GM12878 (cell line): ENCODE results near the gene COA3. TPM values are rescaled to one million over a fixed set of nuclear protein-coding genes. Genes with fewer than 3 reads are reported as not detected.

ENCODE experiments used
- ATF7 ChIP-seq: fragments of 450-650 bp; IDR thresholded peaks from 2 replicates; pipeline ENCODE4 v1.6.1; 2016; ENCODE audit warnings: low read depth, mild to moderate bottlenecking
- BHLHE40 ChIP-seq, 2 experiments: fragments of 450-650 bp in 1 of 2; IDR thresholded peaks; 2 replicates each; pipeline ENCODE4 v1.6.1; 2011 to 2017; ENCODE audit warnings: low read depth in 2 of 2, borderline replicate concordance in 1 of 2, improper control_type of control experiment in 1 of 2, low read length in 1 of 2, mild to moderate bottlenecking in 1 of 2
- CBX3 ChIP-seq: fragments of 200-600 bp; sonication (generic); IDR thresholded peaks from 2 replicates; pipeline ENCODE4 v1.6.1; 2016; ENCODE audit warnings: low read depth, borderline replicate concordance
- CBX5 ChIP-seq: sonication (generic); IDR thresholded peaks from 2 replicates; pipeline ENCODE4 v1.6.1; 2016; ENCODE audit warnings: low read depth, moderate library complexity, mild to moderate bottlenecking, inconsistent platforms
- CHD4 ChIP-seq: fragments of 200-600 bp; sonication (generic); IDR thresholded peaks from 2 replicates; pipeline ENCODE4 v1.6.1; 2016; ENCODE audit warnings: mild to moderate bottlenecking
- DPF2 ChIP-seq: fragments of 450-650 bp; IDR thresholded peaks from 2 replicates; pipeline ENCODE4 v1.6.1; 2017; ENCODE audit warnings: mild to moderate bottlenecking
- E4F1 ChIP-seq: fragments of 450-650 bp; IDR thresholded peaks from 2 replicates; pipeline ENCODE4 v1.6.1; 2018; ENCODE audit warnings: borderline replicate concordance, mild to moderate bottlenecking; ENCODE audit not compliant: partially characterized antibody
- KAT2A ChIP-seq: conservative IDR thresholded peaks from 2 replicates; pipeline ENCODE4 v1.6.1; 2011; ENCODE audit warnings: low read depth, low read length; ENCODE audit not compliant: control insufficient read depth
- MAX ChIP-seq: IDR thresholded peaks from 2 replicates; pipeline ENCODE4 v1.6.1; 2012; ENCODE audit warnings: low read depth, low read length, improper control_type of control experiment
- MEF2B ChIP-seq: fragments of 450-650 bp; IDR thresholded peaks from 2 replicates; pipeline ENCODE4 v1.6.1; 2018; ENCODE audit warnings: mild to moderate bottlenecking, moderate library complexity; ENCODE audit not compliant: partially characterized antibody, poor library complexity, severe bottlenecking
- MTA2 ChIP-seq: fragments of 450-650 bp; IDR thresholded peaks from 2 replicates; pipeline ENCODE4 v1.6.1; 2016; ENCODE audit warnings: low read depth, mild to moderate bottlenecking, moderate library complexity
- MYB ChIP-seq: fragments of 150-350 bp; IDR thresholded peaks from 2 replicates; pipeline ENCODE4 v1.6.1; 2014; ENCODE audit warnings: mild to moderate bottlenecking, low read depth, low read length, borderline replicate concordance
- NBN ChIP-seq: fragments of 450-650 bp; IDR thresholded peaks from 2 replicates; pipeline ENCODE4 v1.6.1; 2016
- NR2C1 ChIP-seq: fragments of 450-650 bp; IDR thresholded peaks from 2 replicates; pipeline ENCODE4 v1.6.1; 2017; ENCODE audit warnings: antibody characterized with exemption, mild to moderate bottlenecking, moderate library complexity
- NR2C2 ChIP-seq: IDR thresholded peaks from 2 replicates; pipeline ENCODE4 v1.6.1; 2011; ENCODE audit warnings: borderline replicate concordance, low read depth; ENCODE audit not compliant: control insufficient read depth, insufficient read length
- RCOR1 ChIP-seq: conservative IDR thresholded peaks from 2 replicates; pipeline ENCODE4 v1.6.1; 2012; ENCODE audit warnings: low read depth, low read length, improper control_type of control experiment
- SMC3 ChIP-seq: IDR thresholded peaks from 2 replicates; pipeline ENCODE4 v1.6.1; 2011; ENCODE audit warnings: low read length, improper control_type of control experiment, borderline replicate concordance
- SRF ChIP-seq, 2 experiments: IDR thresholded peaks; 2 replicates each; pipeline ENCODE4 v1.6.1; 2011; ENCODE audit warnings: low read depth in 2 of 2, low read length in 2 of 2, mild to moderate bottlenecking in 1 of 2, moderate library complexity in 1 of 2
- TAF1 ChIP-seq: IDR thresholded peaks from 2 replicates; pipeline ENCODE4 v1.6.1; 2011; ENCODE audit warnings: mild to moderate bottlenecking, low read depth, low read length, borderline replicate concordance
- ZNF207 ChIP-seq: fragments of 450-650 bp; IDR thresholded peaks from 2 replicates; pipeline ENCODE4 v1.6.1; 2014; ENCODE audit warnings: antibody characterized with exemption, mild to moderate bottlenecking, borderline replicate concordance
- ZNF24 ChIP-seq: fragments of 450-650 bp; IDR thresholded peaks from 2 replicates; pipeline ENCODE4 v1.6.1; 2017; ENCODE audit warnings: antibody characterized with exemption, mild to moderate bottlenecking
- polyA plus RNA-seq, 11 experiments: library from polyadenylated mRNA; depleted of rRNA in 4 of 11; unstranded in 6 of 11; stranded (reverse) in 5 of 11; fragments of >200 nt; fragmentation: Nextera tagmentation in 4 of 11; fragmentation: Illumina TruSeq in 1 of 11; extraction: Ambion mirVana in 4 of 11; extraction: Trizol in 1 of 11; gene quantifications; 1 replicate in 1 of 11; 2 replicates in 10 of 11; pipeline versions ENCODE4 v1.2.1 to v1.2.3, GENCODE V29; 2011 to 2016; ENCODE audit warnings: inconsistent platforms in 2 of 11, missing spikeins in 2 of 11, low read depth in 1 of 11
- total RNA-seq, 4 experiments: library from RNA; depleted of rRNA in 3 of 4; stranded (reverse); fragments of >200 nt in 3 of 4; fragmentation: Illumina TruSeq in 1 of 4; extraction: Trizol in 1 of 4; gene quantifications; 2 replicates each; pipeline versions ENCODE4 v1.2.1 to v1.2.3, GENCODE V29; 2013 to 2021
- TF ChIP-seq, protein P1 (sequence below): IDR thresholded peaks from 2 replicates; pipeline ENCODE4 v1.6.1; 2011; ENCODE audit warnings: low read depth, low read length, improper control_type of control experiment, borderline replicate concordance
- TF ChIP-seq, protein P2 (sequence below): fragments of 450-650 bp; IDR thresholded peaks from 2 replicates; pipeline ENCODE4 v1.6.1; 2018; ENCODE audit warnings: mild to moderate bottlenecking, low read depth, moderate library complexity; ENCODE audit not compliant: partially characterized antibody
- TF ChIP-seq, protein P3 (sequence below): IDR thresholded peaks from 2 replicates; pipeline ENCODE4 v1.6.1; 2011; ENCODE audit warnings: low read depth, mild to moderate bottlenecking, low read length, moderate library complexity, borderline replicate concordance; ENCODE audit errors: extremely low read depth

Gene COA3
- total and polyA plus RNA-seq, 10 of the 15 experiments (the other 5 are each of a cell fraction or from before 2014, with no cell fraction given), result 45.2 to 161 (median 64.6) TPM

DNA sequence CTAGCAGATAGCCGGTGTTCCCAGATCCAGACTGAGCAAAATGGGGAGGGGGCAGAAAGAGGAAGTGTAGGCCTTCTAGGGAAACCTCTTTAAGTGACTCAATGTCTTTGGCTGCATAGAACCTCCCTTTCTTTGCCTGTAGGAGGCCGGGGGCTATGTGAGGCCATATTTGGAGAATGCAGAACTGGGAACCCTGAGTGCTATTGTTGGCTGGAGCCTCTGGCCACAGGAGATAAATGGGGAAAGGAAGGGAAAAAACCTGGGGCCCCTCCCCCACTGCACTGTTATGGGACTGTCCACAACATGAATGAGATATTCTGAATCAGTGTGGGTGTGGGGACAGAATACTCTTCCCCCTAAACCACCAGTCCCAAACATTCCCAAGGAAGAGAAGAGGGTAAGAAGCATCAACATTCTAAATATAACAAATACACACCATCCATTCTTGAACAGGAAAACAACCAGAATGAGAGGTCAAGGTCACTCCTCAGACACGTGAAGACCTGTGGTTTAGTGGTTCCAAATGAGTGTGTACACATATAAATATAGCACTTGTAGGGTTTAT, 22.9 kb downstream of the COA3 start (continued):
- TF ChIP-seq ZNF24 (no peak), SMC3 (no peak), DPF2 (no peak), BHLHE40 (IDR thresholded peaks at IDR 0.05; ENCODE audit: borderline replicate concordance in 1 of 2, low read depth in 2 of 2, low read length in 1 of 2) (peak; percentile 83 to 86; a peak in 3 of 4 replicates), MEF2B (peak; percentile 87), NR2C2 (no peak), TAF1 (no peak), CHD4 (no peak), NBN (peak; percentile 49; the same call in 1 of the 2 replicates), MYB (no peak), CBX5 (no peak), MAX (no peak), MTA2 (peak; percentile 44; the same call in 1 of the 2 replicates), RCOR1 (no peak), CBX3 (no peak), E4F1 (no peak), ZNF207 (no peak), ATF7 (no peak), NR2C1 (no peak), KAT2A (no peak), SRF (IDR thresholded peaks at IDR 0.05; ENCODE audit: low read depth in 2 of 2, low read length in 2 of 2) (peak; percentile 21 to 90; a peak in 3 of 4 replicates)
- TF ChIP-seq, protein P1, sequence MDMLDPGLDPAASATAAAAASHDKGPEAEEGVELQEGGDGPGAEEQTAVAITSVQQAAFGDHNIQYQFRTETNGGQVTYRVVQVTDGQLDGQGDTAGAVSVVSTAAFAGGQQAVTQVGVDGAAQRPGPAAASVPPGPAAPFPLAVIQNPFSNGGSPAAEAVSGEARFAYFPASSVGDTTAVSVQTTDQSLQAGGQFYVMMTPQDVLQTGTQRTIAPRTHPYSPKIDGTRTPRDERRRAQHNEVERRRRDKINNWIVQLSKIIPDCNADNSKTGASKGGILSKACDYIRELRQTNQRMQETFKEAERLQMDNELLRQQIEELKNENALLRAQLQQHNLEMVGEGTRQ, result no peak; the same call in 1 of the 2 replicates
- TF ChIP-seq, protein P2, sequence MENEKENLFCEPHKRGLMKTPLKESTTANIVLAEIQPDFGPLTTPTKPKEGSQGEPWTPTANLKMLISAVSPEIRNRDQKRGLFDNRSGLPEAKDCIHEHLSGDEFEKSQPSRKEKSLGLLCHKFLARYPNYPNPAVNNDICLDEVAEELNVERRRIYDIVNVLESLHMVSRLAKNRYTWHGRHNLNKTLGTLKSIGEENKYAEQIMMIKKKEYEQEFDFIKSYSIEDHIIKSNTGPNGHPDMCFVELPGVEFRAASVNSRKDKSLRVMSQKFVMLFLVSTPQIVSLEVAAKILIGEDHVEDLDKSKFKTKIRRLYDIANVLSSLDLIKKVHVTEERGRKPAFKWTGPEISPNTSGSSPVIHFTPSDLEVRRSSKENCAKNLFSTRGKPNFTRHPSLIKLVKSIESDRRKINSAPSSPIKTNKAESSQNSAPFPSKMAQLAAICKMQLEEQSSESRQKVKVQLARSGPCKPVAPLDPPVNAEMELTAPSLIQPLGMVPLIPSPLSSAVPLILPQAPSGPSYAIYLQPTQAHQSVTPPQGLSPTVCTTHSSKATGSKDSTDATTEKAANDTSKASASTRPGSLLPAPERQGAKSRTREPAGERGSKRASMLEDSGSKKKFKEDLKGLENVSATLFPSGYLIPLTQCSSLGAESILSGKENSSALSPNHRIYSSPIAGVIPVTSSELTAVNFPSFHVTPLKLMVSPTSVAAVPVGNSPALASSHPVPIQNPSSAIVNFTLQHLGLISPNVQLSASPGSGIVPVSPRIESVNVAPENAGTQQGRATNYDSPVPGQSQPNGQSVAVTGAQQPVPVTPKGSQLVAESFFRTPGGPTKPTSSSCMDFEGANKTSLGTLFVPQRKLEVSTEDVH, result no peak
- TF ChIP-seq, protein P3, sequence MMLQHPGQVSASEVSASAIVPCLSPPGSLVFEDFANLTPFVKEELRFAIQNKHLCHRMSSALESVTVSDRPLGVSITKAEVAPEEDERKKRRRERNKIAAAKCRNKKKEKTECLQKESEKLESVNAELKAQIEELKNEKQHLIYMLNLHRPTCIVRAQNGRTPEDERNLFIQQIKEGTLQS, result no peak
